NCI-H2196 (cell line): ENCODE data around the gene CHCHD3.
A peak's percentile ranks its signal among the peaks of the same experiment; 100 is the strongest.

Source experiments
- DNase-seq: peaks from one replicate; lab custom pipeline; 2025; ENCODE audit not compliant: unreplicated experiment; lab: John Stamatoyannopoulos, UW

The CHCHD3 gene

DNA sequence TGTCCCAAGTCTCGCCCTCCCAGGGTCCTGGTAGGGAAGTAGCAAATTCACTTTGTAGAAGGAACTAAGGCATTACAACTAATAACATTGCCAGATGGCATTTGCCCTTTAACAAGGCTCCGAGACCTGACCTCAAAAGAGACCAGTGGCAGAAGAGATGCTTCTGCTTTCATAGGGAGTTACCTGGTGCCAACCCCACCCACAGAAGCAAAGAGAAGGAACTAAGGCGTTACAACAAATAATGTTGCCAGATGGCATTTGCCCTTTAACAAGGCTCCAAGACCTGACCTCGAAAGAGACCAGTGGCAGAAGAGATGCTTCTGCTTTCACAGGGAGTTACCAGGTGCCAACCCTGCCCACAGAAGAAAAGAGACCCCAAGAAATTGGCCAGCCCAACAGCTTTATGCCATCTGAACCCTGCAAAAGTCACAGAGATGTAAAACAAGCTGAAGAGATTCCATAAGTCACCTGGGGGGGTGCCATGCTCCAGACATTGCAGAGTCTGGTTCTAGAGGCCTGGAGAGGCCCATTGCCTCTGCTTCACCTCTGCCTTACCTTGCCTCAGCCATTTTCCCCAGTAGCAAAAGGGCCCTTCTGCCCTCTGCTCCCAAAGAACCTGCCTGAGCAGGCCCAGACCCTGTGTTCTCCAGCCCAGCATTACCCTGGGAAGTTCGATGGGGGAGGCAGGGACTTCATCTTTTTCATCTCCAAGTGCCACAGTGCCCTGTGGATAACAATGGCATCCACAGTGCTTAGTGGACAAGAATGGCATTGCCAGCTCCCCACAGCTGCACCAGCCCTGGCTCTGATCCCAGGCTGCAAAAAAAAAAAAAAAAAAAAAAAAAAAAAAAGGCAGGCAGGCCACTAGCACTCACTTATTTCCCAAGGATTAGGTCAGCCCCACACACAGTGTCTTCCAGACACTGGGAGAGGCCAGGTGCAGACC lies 326.1 kb downstream of the CHCHD3 start:
- DNase-seq, result peak; percentile 35

DNA sequence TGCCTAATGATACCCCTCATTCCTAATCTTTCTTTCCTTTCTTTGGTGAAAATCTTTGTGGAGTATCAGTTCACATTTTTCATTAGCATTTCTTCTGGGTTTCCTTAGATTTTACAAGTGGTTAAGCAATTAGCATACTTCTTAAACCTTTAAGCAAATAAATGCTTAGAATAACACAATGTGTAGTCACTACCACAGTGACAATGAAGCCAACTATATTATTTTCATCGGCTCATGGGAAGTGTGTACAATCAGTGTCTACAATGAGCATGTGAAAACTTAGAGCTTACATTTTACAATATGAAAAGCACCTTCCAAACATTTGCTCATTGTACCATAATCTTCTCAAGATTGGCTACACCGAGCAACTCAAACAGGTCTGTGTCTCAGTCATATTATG lies 329.5 kb downstream of the CHCHD3 start:
- no peak for DNase-seq

- no peak for DNase-seq
Observed at GRCh38 chr7:132751244-132751647, 330.6 kb downstream of the CHCHD3 start.

DNA sequence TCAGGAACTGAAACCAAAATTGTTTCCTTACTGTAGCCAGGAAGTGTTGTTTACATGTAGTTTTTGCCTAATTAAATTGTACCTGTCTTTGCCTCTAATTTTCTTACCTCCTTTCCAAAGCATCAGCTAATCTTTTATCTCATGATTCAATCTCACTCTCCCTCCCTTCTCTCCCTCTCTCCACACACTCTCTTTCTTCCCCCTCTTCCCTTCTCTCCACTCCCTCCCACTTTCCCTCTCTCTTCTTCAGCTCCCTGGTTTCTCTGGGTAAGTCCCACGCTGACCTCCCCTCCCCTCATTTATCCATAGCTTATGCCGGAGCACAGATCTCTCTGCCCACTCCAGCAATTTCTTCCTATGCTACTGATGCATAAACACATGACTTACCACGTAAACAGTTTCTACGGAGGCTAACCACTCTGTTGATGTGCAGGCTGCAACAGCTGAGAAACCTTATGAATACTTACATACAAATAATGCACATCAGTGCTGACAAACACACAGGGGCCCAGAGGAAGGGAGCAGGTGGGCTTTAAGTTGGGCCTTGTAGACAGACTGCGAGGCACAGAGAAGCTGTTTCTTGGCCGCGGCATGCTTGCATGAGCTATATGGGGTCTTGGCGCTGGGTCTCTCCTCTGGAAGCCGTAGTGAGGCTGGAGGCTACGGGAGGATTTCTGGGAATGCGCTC lies 331.2 kb downstream of the CHCHD3 start:
- no peak for DNase-seq

- DNase-seq, result no peak
Observed at GRCh38 chr7:132750096-132750495, 331.8 kb downstream of the CHCHD3 start.

DNA sequence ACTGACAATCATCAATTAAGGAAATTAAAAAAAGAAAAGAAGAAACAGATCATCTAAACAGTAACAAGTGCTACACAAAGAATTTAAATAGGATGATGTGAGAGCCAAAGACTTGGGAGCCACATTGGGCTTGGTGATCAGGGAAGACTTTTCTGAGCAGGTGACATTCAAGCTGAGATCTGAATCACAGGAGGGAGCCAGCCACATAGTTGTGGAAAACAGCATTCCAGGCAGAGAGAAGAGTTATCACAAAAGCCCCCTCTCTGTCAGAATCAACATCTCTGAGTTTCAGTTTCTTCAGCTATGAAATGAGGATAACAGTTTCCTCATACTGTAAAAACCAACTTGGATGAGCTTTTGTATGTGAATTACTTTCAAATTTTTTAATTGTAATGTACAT lies 336.4 kb downstream of the CHCHD3 start:
- no peak for DNase-seq

GRCh38 chr7:132743974-132744373 lies 337.9 kb downstream of the CHCHD3 start:
- no peak for DNase-seq

DNA sequence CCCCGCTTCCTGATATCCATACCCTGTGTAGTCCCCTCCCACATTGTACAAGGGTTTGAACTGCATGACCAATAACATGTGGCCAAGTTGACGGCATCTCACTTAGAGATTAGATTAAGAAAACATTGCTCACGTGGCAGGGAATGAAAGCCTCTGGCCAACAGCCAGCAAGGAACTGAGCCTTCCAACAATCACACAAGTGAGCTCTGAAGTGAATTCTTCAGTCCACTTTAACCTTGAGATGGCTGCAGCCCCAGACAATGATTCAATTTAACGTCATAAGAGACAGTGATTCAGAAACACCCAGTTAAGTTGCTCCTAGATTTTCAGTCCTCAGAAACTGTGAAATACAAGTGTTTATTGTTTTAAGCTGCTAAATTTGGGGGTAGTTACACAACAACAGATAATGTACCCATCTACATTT lies 339.7 kb downstream of the CHCHD3 start:
- DNase-seq, result no peak

GRCh38 chr7:132740176-132740575 lies 341.7 kb downstream of the CHCHD3 start:
- DNase-seq, result no peak

- DNase-seq, result no peak
Observed at GRCh38 chr7:132739271-132739955, 342.5 kb downstream of the CHCHD3 start.

- no peak for DNase-seq
Observed at GRCh38 chr7:132738254-132738653, 343.6 kb downstream of the CHCHD3 start.

DNA sequence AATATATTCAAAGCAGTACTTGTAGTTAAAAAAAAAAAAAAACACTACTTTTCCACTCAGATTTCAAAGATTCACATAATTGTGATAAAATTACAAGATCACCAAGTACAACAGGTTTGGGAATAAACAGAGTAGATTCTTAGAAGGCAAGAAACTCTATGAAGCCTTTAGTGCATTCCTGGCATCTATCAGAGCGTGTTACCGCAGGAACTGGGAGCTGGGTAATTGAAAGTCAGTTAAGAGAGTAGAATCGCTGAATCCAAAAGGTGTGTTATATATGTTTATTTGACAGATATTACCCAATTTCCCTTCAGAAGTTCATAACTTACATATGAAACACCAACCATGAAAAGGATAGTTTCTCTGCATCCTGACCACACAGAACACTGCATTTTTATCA lies 346.4 kb downstream of the CHCHD3 start:
- DNase-seq, result no peak
